Measurements from ENCODE around the gene MALL.
"Not testable (repeated sequence)": the region's sequence is repeated elsewhere in the genome, so short reads cannot be mapped to it uniquely, and the experiment has no call there.

Gene MALL

GRCh38 chr2:110093924-110094323 is 21.7 kb downstream of the MALL start:
- not testable (repeated sequence) for H2BK5ac ChIP-seq (ENCODE audit: low read depth, low read length, poor library complexity); H3K79me1 ChIP-seq (ENCODE audit: low read length)

GRCh38 chr2:110090164-110090563 is 25.5 kb downstream of the MALL start:
- not testable (repeated sequence) for H3K9ac ChIP-seq (ENCODE audit: low read length); H3K18ac ChIP-seq (ENCODE audit: low read length); H3K27ac ChIP-seq (ENCODE audit: low read depth, low read length); H3K4me3 ChIP-seq (ENCODE audit: low read depth, low read length); H3K4ac ChIP-seq (ENCODE audit: low read depth, low read length); H2BK120ac ChIP-seq (ENCODE audit: insufficient read depth, low read length, poor library complexity); H3K27me3 ChIP-seq (ENCODE audit: insufficient read depth, low read length); H2AFZ ChIP-seq (ENCODE audit: insufficient read depth, low read length, poor library complexity); H3K36me3 ChIP-seq (ENCODE audit: control insufficient read depth in 1 of 2, insufficient read depth in 2 of 2, low read length in 2 of 2); H3K79me2 ChIP-seq (ENCODE audit: control insufficient read depth, insufficient read depth, low read length, poor library complexity); H4K12ac ChIP-seq (ENCODE audit: low read depth, low read length); H3K9me3 ChIP-seq (ENCODE audit: insufficient read depth, low read depth, low read length); H2BK5ac ChIP-seq (ENCODE audit: low read depth, low read length, poor library complexity); H3K14ac ChIP-seq (ENCODE audit: low read length); H4K8ac ChIP-seq (ENCODE audit: low read depth, low read length); H2BK12ac ChIP-seq (ENCODE audit: low read length); H4K91ac ChIP-seq (ENCODE audit: low read depth, low read length); H2AK5ac ChIP-seq (ENCODE audit: low read length); DNase-seq; H3K4me2 ChIP-seq (ENCODE audit: low read length); H3K23ac ChIP-seq (ENCODE audit: low read length); H3K4me1 ChIP-seq (ENCODE audit: control insufficient read depth in 1 of 2, insufficient read depth in 2 of 2, low read length in 2 of 2); H3K79me1 ChIP-seq (ENCODE audit: low read length)
- WGBS (ENCODE audit: extremely low coverage, insufficient coverage, insufficient read length), result no CpG with 5 or more reads among the region's 4 CpGs

More at GRCh38 chr2:110093924-110094323, 21.7 kb downstream of the MALL start:
- not testable (repeated sequence) for H2AK5ac ChIP-seq (ENCODE audit: low read length); H3K18ac ChIP-seq (ENCODE audit: low read length); H3K79me2 ChIP-seq (ENCODE audit: control insufficient read depth, insufficient read depth, low read length, poor library complexity); H3K27ac ChIP-seq (ENCODE audit: low read depth, low read length); H3K9ac ChIP-seq (ENCODE audit: low read length); H3K23ac ChIP-seq (ENCODE audit: low read length); H4K12ac ChIP-seq (ENCODE audit: low read depth, low read length); H3K9me3 ChIP-seq (ENCODE audit: insufficient read depth, low read depth, low read length); H3K27me3 ChIP-seq (ENCODE audit: insufficient read depth, low read length); H2BK120ac ChIP-seq (ENCODE audit: insufficient read depth, low read length, poor library complexity); H3K4me3 ChIP-seq (ENCODE audit: low read depth, low read length); H3K14ac ChIP-seq (ENCODE audit: low read length); DNase-seq; H2AFZ ChIP-seq (ENCODE audit: insufficient read depth, low read length, poor library complexity); H2BK12ac ChIP-seq (ENCODE audit: low read length); H3K36me3 ChIP-seq (ENCODE audit: control insufficient read depth in 1 of 2, insufficient read depth in 2 of 2, low read length in 2 of 2); H4K8ac ChIP-seq (ENCODE audit: low read depth, low read length); H3K4ac ChIP-seq (ENCODE audit: low read depth, low read length); H3K4me2 ChIP-seq (ENCODE audit: low read length); H4K91ac ChIP-seq (ENCODE audit: low read depth, low read length); H3K4me1 ChIP-seq (ENCODE audit: control insufficient read depth in 1 of 2, insufficient read depth in 2 of 2, low read length in 2 of 2)
- WGBS (ENCODE audit: extremely low coverage, insufficient coverage, insufficient read length), result no CpG with 5 or more reads among the region's 6 CpGs

- not testable (repeated sequence) for H2BK12ac ChIP-seq (ENCODE audit: low read length)
These were observed 31.9 kb downstream of the MALL start for GRCh38 chr2:110083757-110084156.

GRCh38 chr2:110083162-110083561 is 32.5 kb downstream of the MALL start:
- H3K14ac ChIP-seq (ENCODE audit: low read length); H3K79me1 ChIP-seq (ENCODE audit: low read length); H3K23ac ChIP-seq (ENCODE audit: low read length); H2BK5ac ChIP-seq (ENCODE audit: low read depth, low read length, poor library complexity); H4K8ac ChIP-seq (ENCODE audit: low read depth, low read length); H3K9ac ChIP-seq (ENCODE audit: low read length); DNase-seq; H3K4ac ChIP-seq (ENCODE audit: low read depth, low read length); H3K79me2 ChIP-seq (ENCODE audit: control insufficient read depth, insufficient read depth, low read length, poor library complexity); H4K12ac ChIP-seq (ENCODE audit: low read depth, low read length); H4K91ac ChIP-seq (ENCODE audit: low read depth, low read length); H2BK12ac ChIP-seq (ENCODE audit: low read length); H2AK5ac ChIP-seq (ENCODE audit: low read length); H3K36me3 ChIP-seq (ENCODE audit: control insufficient read depth in 1 of 2, insufficient read depth in 2 of 2, low read length in 2 of 2); H3K18ac ChIP-seq (ENCODE audit: low read length); H3K4me1 ChIP-seq (ENCODE audit: control insufficient read depth in 1 of 2, insufficient read depth in 2 of 2, low read length in 2 of 2); H3K27me3 ChIP-seq (ENCODE audit: insufficient read depth, low read length); H3K9me3 ChIP-seq (ENCODE audit: insufficient read depth, low read depth, low read length); H3K27ac ChIP-seq (ENCODE audit: low read depth, low read length); H2BK120ac ChIP-seq (ENCODE audit: insufficient read depth, low read length, poor library complexity); H3K4me3 ChIP-seq (ENCODE audit: low read depth, low read length); H3K4me2 ChIP-seq (ENCODE audit: low read length); H2AFZ ChIP-seq (ENCODE audit: insufficient read depth, low read length, poor library complexity): not testable (repeated sequence)
- no CpG with 5 or more reads among the region's 8 CpGs for WGBS (ENCODE audit: extremely low coverage, insufficient coverage, insufficient read length)

More at GRCh38 chr2:110083757-110084156, 31.9 kb downstream of the MALL start:
- not testable (repeated sequence) for H3K4ac ChIP-seq (ENCODE audit: low read depth, low read length); H3K27me3 ChIP-seq (ENCODE audit: insufficient read depth, low read length); H3K9ac ChIP-seq (ENCODE audit: low read length); H3K79me2 ChIP-seq (ENCODE audit: control insufficient read depth, insufficient read depth, low read length, poor library complexity); H3K18ac ChIP-seq (ENCODE audit: low read length); H4K8ac ChIP-seq (ENCODE audit: low read depth, low read length); DNase-seq; H4K91ac ChIP-seq (ENCODE audit: low read depth, low read length); H2BK120ac ChIP-seq (ENCODE audit: insufficient read depth, low read length, poor library complexity); H3K27ac ChIP-seq (ENCODE audit: low read depth, low read length); H3K79me1 ChIP-seq (ENCODE audit: low read length); H3K23ac ChIP-seq (ENCODE audit: low read length); H2AFZ ChIP-seq (ENCODE audit: insufficient read depth, low read length, poor library complexity); H2BK5ac ChIP-seq (ENCODE audit: low read depth, low read length, poor library complexity); H3K9me3 ChIP-seq (ENCODE audit: insufficient read depth, low read depth, low read length); H2AK5ac ChIP-seq (ENCODE audit: low read length); H3K4me3 ChIP-seq (ENCODE audit: low read depth, low read length); H3K4me1 ChIP-seq (ENCODE audit: control insufficient read depth in 1 of 2, insufficient read depth in 2 of 2, low read length in 2 of 2); H3K14ac ChIP-seq (ENCODE audit: low read length); H3K36me3 ChIP-seq (ENCODE audit: control insufficient read depth in 1 of 2, insufficient read depth in 2 of 2, low read length in 2 of 2); H4K12ac ChIP-seq (ENCODE audit: low read depth, low read length); H3K4me2 ChIP-seq (ENCODE audit: low read length)
- WGBS (ENCODE audit: extremely low coverage, insufficient coverage, insufficient read length), result no CpG with 5 or more reads among the region's 2 CpGs
